HepG2 (cell line): ENCODE results near the gene RGS13. TPM values are rescaled to one million over a fixed set of nuclear protein-coding genes. Genes with fewer than 3 reads are reported as not detected.

ENCODE experiments used
- ATAC-seq: fragments of 200-7000 bp; cut with Tn5 transposase; 3 replicates; pipeline ENCODE4 v1.9.1; 2020; ENCODE audit warnings: mild to moderate bottlenecking, moderate library complexity
- BruUV-seq: library from RNA; stranded (reverse); fragments of 400-500 nt; replicated peaks from 2 replicates; lab custom pipeline; 2021; lab: Mats Ljungman, UMichigan
- CTCF ChIA-PET: fragments of 300-600 bp; formaldehyde crosslinking; extraction: SDS; loops from one replicate; lab custom pipeline; 2021; ENCODE audit warnings: low total read pairs, inconsistent platforms, low intra/inter-chr PET ratio; lab: Yijun Ruan, JAX
- POLR2A ChIA-PET: fragments of 350-600 bp; sonication (Branson Sonifier 250); formaldehyde crosslinking; loops from one replicate; lab custom pipeline; 2020; ENCODE audit warnings: antibody characterized with exemption, inconsistent platforms; lab: Yijun Ruan, JAX
- DNase-seq: peaks from one replicate; pipeline ENCODE4 v3.0.0-alpha.2; 2015; ENCODE audit warnings: low spot score
- FAIRE-seq: peaks from 3 replicates; lab custom pipeline; 2011; peaks lifted over from hg19 to GRCh38; lab: Jason Lieb, UNC
- H2AFZ ChIP-seq: one replicate; pipeline ENCODE4 v1.6.1; 2011; ENCODE audit warnings: low read length, inconsistent platforms
- H3K27ac ChIP-seq: fragments of 300-600 bp; 3 replicates; pipeline ENCODE4 v1.8.0; 2011; ENCODE audit warnings: mixed run types, mild to moderate bottlenecking, mixed read lengths, low read length, inconsistent platforms; ENCODE audit not compliant: insufficient read depth; ENCODE audit errors: extremely low read length
- H3K27me3 ChIP-seq, 2 experiments: fragments of 200-600 bp in 1 of 2; 2 replicates in 1 of 2; 3 replicates in 1 of 2; pipeline versions ENCODE4 v1.6.0 to v1.8.0; 2011; ENCODE audit warnings: low read length in 2 of 2, mild to moderate bottlenecking in 2 of 2, moderate library complexity in 2 of 2, inconsistent platforms in 1 of 2; ENCODE audit not compliant: insufficient read depth in 2 of 2, control insufficient read depth in 1 of 2
- H3K36me3 ChIP-seq, 2 experiments: fragments of 200-600 bp in 1 of 2; replicated peaks in 1 of 2; 2 replicates in 1 of 2; 3 replicates in 1 of 2; pipeline versions ENCODE4 v1.5.1 to v1.8.0; 2011; ENCODE audit warnings: low read length in 2 of 2, inconsistent platforms in 1 of 2; ENCODE audit not compliant: insufficient read depth in 2 of 2, control insufficient read depth in 1 of 2
- H3K4me1 ChIP-seq: 2 replicates; pipeline ENCODE4 v1.5.1; 2012; ENCODE audit warnings: low read length, inconsistent platforms; ENCODE audit not compliant: insufficient read depth
- H3K4me2 ChIP-seq: 2 replicates; pipeline ENCODE4 v1.6.0; 2011; ENCODE audit warnings: low read depth, low read length, inconsistent platforms
- H3K4me3 ChIP-seq, 3 experiments: fragments of 200-600 bp in 1 of 3; sonication (generic), shearing (Covaris generic) in 1 of 3; replicated peaks in 1 of 3; 2 replicates each; pipeline ENCODE4 v1.5.1; 2011 to 2016; ENCODE audit warnings: low read length in 3 of 3, inconsistent platforms in 2 of 3, low read depth in 2 of 3, mild to moderate bottlenecking in 2 of 3, control low read depth in 1 of 3, mixed read lengths in 1 of 3; ENCODE audit not compliant: insufficient read depth in 1 of 3
- H3K79me2 ChIP-seq: one replicate; pipeline ENCODE4 v1.6.1; 2011; ENCODE audit warnings: low read length, inconsistent platforms; ENCODE audit not compliant: insufficient read depth
- H3K9ac ChIP-seq: 2 replicates; pipeline ENCODE4 v1.6.0; 2011; ENCODE audit warnings: mild to moderate bottlenecking, low read depth, low read length, inconsistent platforms; ENCODE audit not compliant: insufficient read depth
- H3K9me3 ChIP-seq: 2 replicates; pipeline ENCODE4 v1.5.1; 2012; ENCODE audit warnings: mild to moderate bottlenecking, low read length
- H4K20me1 ChIP-seq: 2 replicates; pipeline ENCODE4 v1.6.0; 2011; ENCODE audit warnings: inconsistent platforms, mild to moderate bottlenecking, low read length, moderate library complexity; ENCODE audit not compliant: insufficient read depth
- FOXA1 ChIP-seq, 2 experiments: fragments of 450-650 bp in 1 of 2; sonication (generic) in 1 of 2; formaldehyde crosslinking in 1 of 2; IDR thresholded peaks; 2 replicates each; pipeline versions ENCODE4 v1.4.0 to v1.6.1; 2016 to 2020; ENCODE audit warnings: missing genetic modification reagents in 1 of 2
- THAP9 ChIP-seq: sonication (generic); formaldehyde crosslinking; IDR thresholded peaks from 2 replicates; pipeline ENCODE4; 2020; ENCODE audit warnings: missing genetic modification reagents, mild to moderate bottlenecking, borderline replicate concordance
- ZBED4 ChIP-seq: sonication (generic); formaldehyde crosslinking; IDR thresholded peaks from 2 replicates; pipeline ENCODE4 v1.4.0; 2020; ENCODE audit warnings: missing genetic modification reagents, borderline replicate concordance
- ZNF275 ChIP-seq: sonication (generic); formaldehyde crosslinking; IDR thresholded peaks from 2 replicates; pipeline ENCODE4 v1.8.0; 2022; ENCODE audit warnings: missing genetic modification reagents, mild to moderate bottlenecking, inconsistent platforms, borderline replicate concordance
- ZNF318 ChIP-seq: sonication (generic); formaldehyde crosslinking; IDR thresholded peaks from 2 replicates; pipeline ENCODE4 v1.4.0; 2020; ENCODE audit warnings: mild to moderate bottlenecking, missing genetic modification reagents
- ZNF660 ChIP-seq: sonication (generic); formaldehyde crosslinking; IDR thresholded peaks from 2 replicates; pipeline ENCODE4 v1.5.1; 2020; ENCODE audit warnings: mild to moderate bottlenecking, low read depth, missing genetic modification reagents, borderline replicate concordance
- WGBS: methylation state at CpG from one replicate; pipeline ENCODE4 v1.1.6; 2017; ENCODE audit warnings: low lambda C conversion rate; 5-methylcytosine and 5-hydroxymethylcytosine counted together
- in situ Hi-C: cut with HindIII; loops from 2 replicates; pipeline ENCODE4 v1.10.0; 2017; ENCODE audit warnings: low pct_unique_long_range_greater_than_20kb; ENCODE audit not compliant: extremely low pct_ligation_motif_present
- intact Hi-C: fragments of 100-400 bp; cut with micrococcal nuclease; formaldehyde crosslinking; loops from one replicate; pipeline ENCODE4 v1.10.0; 2022; ENCODE audit not compliant: unreplicated experiment
- polyA plus RNA-seq, 8 experiments: library from polyadenylated mRNA; depleted of rRNA in 3 of 8; stranded (reverse) in 7 of 8; unstranded in 1 of 8; fragments of >200 nt; fragmentation: Illumina TruSeq in 4 of 8; extraction: Trizol in 4 of 8; gene quantifications; 2 replicates each; pipeline versions ENCODE4 v1.2.1 to v1.2.3, GENCODE V29; 2011 to 2016; ENCODE audit warnings: low read depth in 4 of 8, missing spikeins in 1 of 8, mixed read lengths in 1 of 8; ENCODE audit not compliant: insufficient read depth in 1 of 8
- total RNA-seq, 5 experiments: library from RNA; depleted of rRNA; stranded (reverse); fragments of >200 nt; fragmentation: Illumina TruSeq; extraction: Trizol; gene quantifications; 2 replicates each; pipeline ENCODE4 v1.2.3, GENCODE V29; 2016; ENCODE audit warnings: low read depth in 1 of 5

Gene RGS13
- total and polyA plus RNA-seq, 2 of the 13 experiments (the other 11 are each of a cell fraction or from before 2014, with no cell fraction given), result not detected

- H3K27me3 ChIP-seq, result no peaks in the 10 kb centered on the region; a peak in 1 of 5 replicates
- no peak overlapping the region for H3K4me3 ChIP-seq
- ChIA-PET CTCF (no interaction called here), POLR2A (interaction anchor here (0.7 kb wide), 1 partner anchor 8 kb away, joined by 3 read pairs; no protein-coding TSS in a partner anchor)
- no peaks in the 10 kb centered on the region for H3K36me3 ChIP-seq
- H3K27ac ChIP-seq, result no peak overlapping the region
- no peaks in the 10 kb centered on the region for H4K20me1 ChIP-seq
- ATAC-seq (no peak), FAIRE-seq (no peak), DNase-seq (no peak)
- H3K9ac ChIP-seq, result no peak overlapping the region
- no peaks in the 10 kb centered on the region for H3K9me3 ChIP-seq
- H3K79me2 ChIP-seq, result no peaks in the 10 kb centered on the region
- peaks cover 51% of the 10 kb centered on the region for H3K4me1 ChIP-seq
- intact Hi-C loops (no loop called here), in situ Hi-C loops (no loop called here)
- 93% methylated on average over 2 of the region's 2 CpGs for WGBS
- no TSS peak for BruUV-seq
- H2AFZ ChIP-seq, result no peak overlapping the region
- no peak overlapping the region for H3K4me2 ChIP-seq
- TF ChIP-seq THAP9 (CRISPR knock-in tag) (no peak), ZNF660 (CRISPR knock-in tag) (no peak), ZNF318 (no peak), ZBED4 (no peak), ZNF275 (CRISPR knock-in tag) (no peak), FOXA1 (IDR thresholded peaks at IDR 0.05) (no peak), FOXA1 (CRISPR knock-in tag; IDR thresholded peaks at IDR 0.05) (no peak)
Measured at GRCh38 chr1:192696082-192696481, 60.1 kb downstream of the RGS13 start.
